H1 (cell line): ENCODE measurements around the gene FAM227B. TPM values are rescaled to one million over a fixed set of nuclear protein-coding genes. Genes with fewer than 3 reads are reported as not detected.

ENCODE experiments used
- CHD7 ChIP-seq: fragments of 300-600 bp; sonication (generic); IDR thresholded peaks from 2 replicates; pipeline ENCODE4 v1.7.1; 2012; ENCODE audit warnings: low read length, moderate library complexity, mild to moderate bottlenecking, inconsistent platforms; ENCODE audit not compliant: insufficient replicate concordance
- FOSL1 ChIP-seq: IDR thresholded peaks from 2 replicates; pipeline ENCODE4 v1.6.1; 2011; ENCODE audit warnings: mild to moderate bottlenecking, low read depth, low read length, moderate library complexity; ENCODE audit not compliant: insufficient read depth
- POLR2AphosphoS5 ChIP-seq: IDR thresholded peaks from 2 replicates; pipeline ENCODE4 v1.6.1; 2011; ENCODE audit warnings: low read depth, low read length
- RBBP5 ChIP-seq: IDR thresholded peaks from 2 replicates; pipeline ENCODE4 v1.7.1; 2012; ENCODE audit warnings: low read depth, mild to moderate bottlenecking, inconsistent platforms, low read length, moderate library complexity, borderline replicate concordance
- SIN3A ChIP-seq, 2 experiments: IDR thresholded peaks in 1 of 2; conservative IDR thresholded peaks in 1 of 2; 2 replicates each; pipeline ENCODE4 v1.6.1; 2011 to 2012; ENCODE audit warnings: low read length in 2 of 2, improper control_type of control experiment in 1 of 2, low read depth in 1 of 2, mild to moderate bottlenecking in 1 of 2
- polyA plus RNA-seq, 7 experiments: library from polyadenylated mRNA; depleted of rRNA in 3 of 7; stranded (reverse) in 5 of 7; unstranded in 2 of 7; fragments of >200 nt in 5 of 7; fragments of 200-250 nt in 2 of 7; gene quantifications; 1 replicate in 5 of 7; 2 replicates in 1 of 7; 4 replicates in 1 of 7; pipeline versions ENCODE4 v1.2.1 to v1.2.3, GENCODE V29; 2011 to 2013; ENCODE audit warnings: missing spikeins in 2 of 7, mixed read lengths in 2 of 7
- total RNA-seq: library from RNA; stranded (reverse); fragmentation: NEBNext Ultra II Directional; extraction: Animal tissue kit (Norgen Biotek cat#: 25700); gene quantifications from 2 replicates; pipeline ENCODE4 v1.2.1, GENCODE V29; 2021

FAM227B gene
- total and polyA plus RNA-seq, 2 of the 8 experiments (the other 6 are each of a cell fraction or from before 2014, with no cell fraction given), result 4.0 to 6.5 TPM

GRCh38 chr15:49406352-49407118 is 214.1 kb downstream of the FAM227B start (continued):
- TF ChIP-seq CHD7 (no peak), RBBP5 (no peak), SIN3A (conservative IDR thresholded peaks at IDR 0.05 in 1 of 2, IDR thresholded peaks at IDR 0.05 in 1 of 2; ENCODE audit: low read depth in 1 of 2, low read length in 2 of 2) (no peak), POLR2AphosphoS5 (no peak), FOSL1 (no peak)
